Thoracic aorta (tissue), 2 donors: ENCODE data around the gene DNAAF3. TPM values are rescaled to one million over a fixed set of nuclear protein-coding genes. Genes with fewer than 3 reads are reported as not detected.
A peak's percentile ranks its signal among the peaks of the same experiment; 100 is the strongest.

Source experiments
- ATAC-seq: fragments of 150-250 bp; one replicate; pipeline ENCODE4 v1.8.0; 2017; ENCODE audit warnings: low read depth; ENCODE audit not compliant: insufficient number of reproducible peaks, low FRiP score
- DNase-seq: peaks from one replicate; pipeline ENCODE4 v3.0.0-alpha.2; 2020; ENCODE audit warnings: low spot score
- H3K27ac ChIP-seq, 2 donors: fragments of 200-600 bp; sonication (generic); 1 replicate in 1 of 2; 2 replicates in 1 of 2; pipeline ENCODE4 v1.5.1; 2016; ENCODE audit warnings: mild to moderate bottlenecking in 2 of 2, moderate library complexity in 2 of 2
- H3K27me3 ChIP-seq: fragments of 200-600 bp; sonication (generic); replicated peaks from 2 replicates; pipeline ENCODE4 v1.6.0; 2016; ENCODE audit warnings: mild to moderate bottlenecking; ENCODE audit not compliant: insufficient read depth
- H3K36me3 ChIP-seq: fragments of 200-600 bp; sonication (generic); one replicate; pipeline ENCODE4 v1.5.1; 2016
- H3K4me1 ChIP-seq, 2 donors: fragments of 200-600 bp; sonication (generic); 1 replicate in 1 of 2; 2 replicates in 1 of 2; pipeline versions ENCODE4 v1.5.1 to v1.6.0; 2016; ENCODE audit warnings: low read depth in 2 of 2, mild to moderate bottlenecking in 1 of 2; ENCODE audit not compliant: control insufficient read depth in 1 of 2
- H3K4me3 ChIP-seq: fragments of 200-600 bp; sonication (generic); 2 replicates; pipeline ENCODE4 v1.5.1; 2016; ENCODE audit warnings: mild to moderate bottlenecking
- H3K9me3 ChIP-seq: fragments of 200-600 bp; sonication (generic); 2 replicates; pipeline ENCODE4 v1.5.1; 2016
- total RNA-seq, 2 donors: library from RNA; depleted of rRNA; stranded (reverse); fragments of >200 nt; gene quantifications; one replicate each; pipeline versions ENCODE4 v1.1.0 to v1.2.3, GENCODE V29; 2016
- TF ChIP-seq, protein P1 (sequence below): fragments of 200-600 bp; sonication (generic); IDR thresholded peaks from one replicate; pipeline ENCODE4 v1.5.1; 2019; ENCODE audit warnings: antibody characterized with exemption

The DNAAF3 gene
- total RNA-seq, 2 donors from 2014 or later, result not detected

DNA sequence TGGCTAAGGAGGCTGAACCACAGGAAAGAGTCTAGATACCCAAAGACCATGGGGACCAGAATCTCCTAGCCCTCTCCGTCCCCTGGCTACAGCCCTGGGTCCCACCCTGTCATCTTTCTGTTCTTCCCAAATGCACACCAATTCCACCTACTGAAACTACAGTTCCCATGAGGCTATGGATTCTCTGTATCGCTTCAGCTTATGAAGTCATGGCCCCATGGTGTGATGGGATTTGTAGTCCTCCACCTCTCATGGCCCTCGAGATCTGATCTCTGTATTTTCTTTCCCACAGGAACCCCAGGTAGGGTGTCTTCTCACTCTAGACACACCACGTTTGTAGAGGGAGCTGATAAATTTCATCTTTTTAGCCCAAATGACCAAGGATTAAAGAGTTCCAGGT is 31.1 kb upstream of the DNAAF3 start:
- Histone ChIP-seq H3K4me3 (no peak overlapping the region), H3K4me1 (no peaks in the 10 kb centered on the region), H3K27ac (no peak overlapping the region), H3K36me3 (no peaks in the 10 kb centered on the region), H3K9me3 (no peaks in the 10 kb centered on the region), H3K27me3 (no peaks in the 10 kb centered on the region)
- DNase-seq, result no peak
- ATAC-seq, result no peak
- TF ChIP-seq, protein P1, sequence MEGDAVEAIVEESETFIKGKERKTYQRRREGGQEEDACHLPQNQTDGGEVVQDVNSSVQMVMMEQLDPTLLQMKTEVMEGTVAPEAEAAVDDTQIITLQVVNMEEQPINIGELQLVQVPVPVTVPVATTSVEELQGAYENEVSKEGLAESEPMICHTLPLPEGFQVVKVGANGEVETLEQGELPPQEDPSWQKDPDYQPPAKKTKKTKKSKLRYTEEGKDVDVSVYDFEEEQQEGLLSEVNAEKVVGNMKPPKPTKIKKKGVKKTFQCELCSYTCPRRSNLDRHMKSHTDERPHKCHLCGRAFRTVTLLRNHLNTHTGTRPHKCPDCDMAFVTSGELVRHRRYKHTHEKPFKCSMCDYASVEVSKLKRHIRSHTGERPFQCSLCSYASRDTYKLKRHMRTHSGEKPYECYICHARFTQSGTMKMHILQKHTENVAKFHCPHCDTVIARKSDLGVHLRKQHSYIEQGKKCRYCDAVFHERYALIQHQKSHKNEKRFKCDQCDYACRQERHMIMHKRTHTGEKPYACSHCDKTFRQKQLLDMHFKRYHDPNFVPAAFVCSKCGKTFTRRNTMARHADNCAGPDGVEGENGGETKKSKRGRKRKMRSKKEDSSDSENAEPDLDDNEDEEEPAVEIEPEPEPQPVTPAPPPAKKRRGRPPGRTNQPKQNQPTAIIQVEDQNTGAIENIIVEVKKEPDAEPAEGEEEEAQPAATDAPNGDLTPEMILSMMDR, result no peak

DNA sequence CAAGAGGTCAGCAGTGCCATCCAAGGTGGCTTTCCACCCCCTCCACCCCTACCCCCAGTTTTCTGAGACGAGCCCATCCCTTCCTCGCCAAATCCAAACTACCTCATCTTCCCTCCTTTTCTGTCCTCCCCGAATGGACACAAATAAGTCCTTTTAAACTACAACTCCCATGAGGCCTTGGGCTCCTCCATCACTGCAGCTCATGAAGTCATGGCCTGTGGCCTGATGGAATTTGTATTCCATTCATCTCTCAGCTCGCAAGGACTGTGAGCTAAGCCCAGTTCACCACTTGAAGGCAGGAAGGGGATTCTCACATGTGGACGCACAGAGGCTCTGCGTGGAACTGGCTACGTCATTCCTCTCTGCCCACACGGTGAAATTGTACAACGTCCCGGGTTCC is 30.4 kb upstream of the DNAAF3 start:
- Histone ChIP-seq H3K27me3 (no peaks in the 10 kb centered on the region), H3K4me3 (no peak overlapping the region), H3K36me3 (no peaks in the 10 kb centered on the region), H3K27ac (no peak overlapping the region), H3K9me3 (no peaks in the 10 kb centered on the region), H3K4me1 (no peaks in the 10 kb centered on the region)
- TF ChIP-seq, protein P1, result no peak
- DNase-seq (no peak), ATAC-seq (no peak)

DNA sequence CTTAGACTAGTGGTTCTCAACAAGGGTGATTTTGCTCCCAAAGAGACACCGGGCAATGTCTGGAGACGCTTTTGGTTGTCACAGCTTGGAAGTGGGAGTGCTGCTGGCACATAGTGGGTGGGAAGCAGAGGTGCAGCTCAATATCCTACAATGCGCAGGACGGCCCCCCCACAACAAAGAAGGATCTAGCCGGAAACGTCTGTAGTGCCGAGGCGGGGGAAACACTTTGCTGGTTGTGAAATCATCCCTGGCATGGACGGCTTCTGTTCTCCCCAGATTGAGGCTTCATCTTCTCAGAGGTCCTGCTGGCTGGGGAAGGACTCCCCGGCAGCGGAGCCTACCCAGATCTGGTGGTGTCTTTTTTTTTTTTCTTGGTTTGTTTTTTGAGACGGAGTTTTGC is 27.1 kb upstream of the DNAAF3 start:
- H3K27ac ChIP-seq, result no peak overlapping the region
- no peaks in the 10 kb centered on the region for H3K36me3 ChIP-seq
- TF ChIP-seq, protein P1, result no peak
- H3K4me1 ChIP-seq, result no peaks in the 10 kb centered on the region
- no peaks in the 10 kb centered on the region for H3K27me3 ChIP-seq
- no peak overlapping the region for H3K4me3 ChIP-seq
- ATAC-seq, result no peak
- H3K9me3 ChIP-seq, result no peaks in the 10 kb centered on the region
- no peak for DNase-seq

DNA sequence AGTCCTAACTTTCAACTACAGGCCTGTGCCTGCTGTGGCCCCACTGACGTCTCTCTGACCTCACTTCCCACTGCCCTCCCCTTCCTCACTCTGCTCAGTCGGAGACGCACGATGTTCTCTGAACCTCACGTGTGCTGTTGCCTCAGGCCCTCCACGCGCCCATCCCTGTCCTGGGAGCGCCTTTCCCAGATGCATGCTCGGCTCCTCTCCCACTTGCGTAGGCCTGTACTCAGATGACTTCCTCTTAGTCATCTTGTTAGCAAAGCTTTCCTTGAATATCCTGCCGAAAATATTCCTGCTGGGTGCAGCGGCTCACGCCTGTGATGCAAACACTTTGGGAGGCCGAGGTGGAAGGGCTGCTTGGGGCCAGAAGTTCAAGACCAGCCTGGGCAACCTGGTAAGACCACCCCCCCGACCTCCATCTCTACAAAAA is 23.0 kb upstream of the DNAAF3 start:
- DNase-seq (no peak), ATAC-seq (peak; percentile 36)
- Histone ChIP-seq H3K4me1 (no peaks in the 10 kb centered on the region), H3K36me3 (no peaks in the 10 kb centered on the region), H3K9me3 (no peaks in the 10 kb centered on the region), H3K27me3 (no peaks in the 10 kb centered on the region), H3K27ac (no peak overlapping the region), H3K4me3 (no peak overlapping the region)
- TF ChIP-seq, protein P1, result no peak

DNA sequence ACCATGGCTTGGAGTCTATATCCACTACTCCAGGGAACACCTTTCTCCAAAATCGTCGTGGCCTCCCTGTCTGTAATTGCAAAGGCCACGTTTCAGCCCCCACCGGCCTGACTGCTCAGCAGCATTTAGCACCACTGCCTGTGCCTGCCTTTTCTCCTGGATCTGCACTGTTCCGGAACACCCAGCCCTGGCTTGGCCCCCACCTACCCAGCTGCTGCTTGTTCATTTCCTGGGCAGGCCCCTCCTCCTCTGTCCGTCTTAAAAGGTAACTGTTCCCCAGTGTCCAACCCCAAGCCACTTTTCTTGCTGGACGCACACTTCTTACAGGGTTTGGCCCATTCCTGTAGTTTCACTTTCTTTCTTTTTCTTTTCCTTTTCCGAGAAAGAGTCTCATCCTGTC is 22.2 kb upstream of the DNAAF3 start:
- no peak overlapping the region for H3K4me3 ChIP-seq
- TF ChIP-seq, protein P1, result no peak
- no peaks in the 10 kb centered on the region for H3K27me3 ChIP-seq
- H3K4me1 ChIP-seq, result no peaks in the 10 kb centered on the region
- no peaks in the 10 kb centered on the region for H3K9me3 ChIP-seq
- no peak overlapping the region for H3K27ac ChIP-seq
- ATAC-seq (no peak), DNase-seq (no peak)
- H3K36me3 ChIP-seq, result no peaks in the 10 kb centered on the region
